KMS-11 (cell line): ENCODE measurements around the gene SLC23A2.

Source experiments
- H2AFZ ChIP-seq: fragments of 200-600 bp; sonication (generic); 2 replicates; pipeline ENCODE4 v1.6.1; 2016; ENCODE audit warnings: antibody characterized with exemption, mixed run types, low read depth
- H3K27ac ChIP-seq: fragments of 200-600 bp; sonication (generic); 2 replicates; pipeline ENCODE4 v1.6.1; 2016; ENCODE audit warnings: mild to moderate bottlenecking, mixed run types
- H3K27me3 ChIP-seq: fragments of 200-600 bp; sonication (generic); 2 replicates; pipeline ENCODE4 v1.6.1; 2017; ENCODE audit warnings: mild to moderate bottlenecking, low read depth, mixed run types, moderate library complexity; ENCODE audit not compliant: insufficient read depth
- H3K36me3 ChIP-seq: fragments of 200-600 bp; sonication (generic); 2 replicates; pipeline ENCODE4 v1.6.1; 2017; ENCODE audit warnings: mild to moderate bottlenecking, mixed run types; ENCODE audit not compliant: insufficient read depth
- H3K4me1 ChIP-seq: fragments of 200-600 bp; sonication (generic); 2 replicates; pipeline ENCODE4 v1.6.1; 2016; ENCODE audit warnings: mild to moderate bottlenecking, low read depth, mixed run types; ENCODE audit not compliant: poor library complexity, severe bottlenecking
- H3K4me2 ChIP-seq: fragments of 200-600 bp; sonication (generic); 2 replicates; pipeline ENCODE4 v1.7.0; 2016; ENCODE audit warnings: mild to moderate bottlenecking, mixed run types
- H3K4me3 ChIP-seq: fragments of 200-600 bp; sonication (generic); IDR thresholded peaks from 2 replicates; pipeline ENCODE4 v1.6.1; 2017; ENCODE audit warnings: low read depth, low read length, mixed read lengths; ENCODE audit not compliant: insufficient read depth
- H3K79me2 ChIP-seq: fragments of 200-600 bp; sonication (generic); 2 replicates; pipeline ENCODE4 v1.6.1; 2016; ENCODE audit warnings: low read depth, mixed run types; ENCODE audit not compliant: insufficient read depth
- H3K9ac ChIP-seq: fragments of 200-600 bp; sonication (generic); 2 replicates; pipeline ENCODE4 v1.6.1; 2016; ENCODE audit warnings: mild to moderate bottlenecking, mixed run types
- H4K20me1 ChIP-seq: fragments of 200-600 bp; sonication (generic); 2 replicates; pipeline ENCODE4 v1.6.1; 2016; ENCODE audit warnings: mild to moderate bottlenecking, mixed run types; ENCODE audit not compliant: insufficient read depth
- CTCF ChIP-seq: fragments of 200-600 bp; sonication (generic); conservative IDR thresholded peaks from 2 replicates; pipeline ENCODE4 v1.6.1; 2017; ENCODE audit warnings: low read depth, mild to moderate bottlenecking, antibody characterized with exemption, low read length, moderate library complexity, mixed read lengths

Gene SLC23A2

GRCh38 chr20:4810426-4811019 is 190.8 kb downstream of the SLC23A2 start:
- H4K20me1 ChIP-seq, result no peaks in the 10 kb centered on the region
- H3K27ac ChIP-seq, result no peak overlapping the region
- no peak overlapping the region for H2AFZ ChIP-seq
- H3K27me3 ChIP-seq, result no peaks in the 10 kb centered on the region
- no peak for TF ChIP-seq CTCF
- H3K4me3 ChIP-seq, result no peak overlapping the region
- H3K36me3 ChIP-seq, result no peaks in the 10 kb centered on the region
- no peaks in the 10 kb centered on the region for H3K79me2 ChIP-seq
- H3K4me1 ChIP-seq, result no peaks in the 10 kb centered on the region
- H3K4me2 ChIP-seq, result no peak overlapping the region
- H3K9ac ChIP-seq, result no peak overlapping the region

- no peak overlapping the region for H3K4me2 ChIP-seq
- H4K20me1 ChIP-seq, result no peaks in the 10 kb centered on the region
- no peak overlapping the region for H3K27ac ChIP-seq
- no peak overlapping the region for H3K4me3 ChIP-seq
- H3K36me3 ChIP-seq, result no peaks in the 10 kb centered on the region
- H3K4me1 ChIP-seq, result no peaks in the 10 kb centered on the region
- TF ChIP-seq CTCF, result no peak
- H3K9ac ChIP-seq, result no peak overlapping the region
- no peaks in the 10 kb centered on the region for H3K79me2 ChIP-seq
- H3K27me3 ChIP-seq, result no peaks in the 10 kb centered on the region
- H2AFZ ChIP-seq, result no peak overlapping the region
Observed at GRCh38 chr20:4809707-4810106, 191.6 kb downstream of the SLC23A2 start.

DNA sequence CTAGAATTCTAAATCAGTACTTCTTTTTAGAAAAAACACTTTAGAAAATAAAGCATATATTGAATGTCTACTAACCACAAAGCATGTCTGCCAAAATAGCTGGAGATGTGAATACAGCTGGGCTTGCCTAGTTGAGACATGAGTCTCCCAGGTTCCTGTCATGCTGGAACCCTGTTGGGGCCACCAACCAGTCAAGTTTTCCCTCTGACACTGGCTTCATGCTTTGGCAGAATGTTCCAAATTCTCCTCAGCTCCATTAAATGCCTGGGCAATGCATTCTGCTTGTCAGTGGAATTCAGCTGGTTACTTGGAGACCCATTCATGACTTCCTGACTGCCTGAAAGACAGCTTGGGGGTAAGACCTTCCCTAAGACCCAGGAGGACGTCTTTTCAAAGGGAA is 192.4 kb downstream of the SLC23A2 start:
- Histone ChIP-seq H3K4me2 (no peak overlapping the region), H3K27ac (no peak overlapping the region), H3K9ac (no peak overlapping the region), H2AFZ (no peak overlapping the region), H3K4me3 (no peak overlapping the region), H4K20me1 (no peaks in the 10 kb centered on the region), H3K27me3 (no peaks in the 10 kb centered on the region), H3K4me1 (no peaks in the 10 kb centered on the region), H3K36me3 (no peaks in the 10 kb centered on the region), H3K79me2 (no peaks in the 10 kb centered on the region)
- TF ChIP-seq CTCF, result no peak

DNA sequence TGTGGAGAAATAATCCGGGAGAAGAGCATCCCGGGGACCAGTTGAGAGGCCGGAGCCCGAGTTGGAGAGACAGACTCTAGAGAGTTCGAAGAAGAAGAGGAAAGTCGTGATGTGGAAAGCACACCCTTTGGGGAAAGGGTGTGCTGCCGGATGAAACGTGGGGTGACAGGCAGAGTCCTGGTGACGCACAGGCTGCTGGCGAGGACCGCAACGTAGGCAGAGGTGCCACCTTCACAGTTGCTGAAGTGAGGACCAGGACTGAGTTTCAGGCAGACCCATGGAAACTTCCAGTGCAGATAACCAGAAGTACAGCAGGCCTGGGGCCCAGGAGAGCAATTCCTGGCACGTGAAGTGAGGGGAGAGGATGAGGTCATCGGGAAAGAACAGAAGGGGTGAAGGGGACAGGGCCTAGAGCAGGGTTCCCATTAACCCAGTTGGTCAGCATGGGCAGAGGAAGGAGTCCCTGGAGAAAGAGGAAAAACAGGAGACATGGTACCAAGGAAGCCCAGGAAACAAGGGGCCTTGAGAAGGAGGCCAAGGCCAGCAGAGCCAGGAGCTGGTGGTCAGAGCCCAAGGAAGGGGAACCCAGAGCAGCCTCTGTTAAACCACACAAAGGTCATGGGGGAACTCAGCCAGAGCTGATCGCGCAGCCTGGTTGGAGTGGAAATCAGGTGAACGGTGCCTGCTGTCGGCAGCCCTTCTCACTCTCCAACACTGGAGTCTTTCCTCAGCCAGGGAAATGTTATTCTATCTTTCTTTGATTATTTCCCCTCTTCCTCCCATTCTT is 195.5 kb downstream of the SLC23A2 start:
- Histone ChIP-seq H2AFZ (no peak overlapping the region), H3K36me3 (no peaks in the 10 kb centered on the region), H3K79me2 (no peaks in the 10 kb centered on the region), H3K27me3 (no peaks in the 10 kb centered on the region), H3K9ac (no peak overlapping the region), H4K20me1 (no peaks in the 10 kb centered on the region), H3K27ac (no peak overlapping the region), H3K4me3 (no peak overlapping the region), H3K4me2 (no peak overlapping the region), H3K4me1 (no peaks in the 10 kb centered on the region)
- TF ChIP-seq CTCF, result no peak
